Activated CD4-positive, alpha-beta T cell treated with anti-CD3 and anti-CD28 coated beads, Interleukin-2, Interleukin-6, amounts not matched to agents 100 ng/mL and 50 ng/mL, durations not matched to agents 16 hours and 8 hours (primary cell): ENCODE measurements around the gene GRM4.

Experiments
- DNase-seq: peaks from one replicate; pipeline ENCODE4 v3.0.0-alpha.2; 2020

Gene GRM4

GRCh38 chr6:34157236-34157830, 11.4 kb upstream of the GRM4 start:
- no peak for DNase-seq

GRCh38 chr6:34155471-34156300, 9.8 kb upstream of the GRM4 start:
- DNase-seq: no peak

- peak; percentile 76 for DNase-seq
Measured at GRCh38 chr6:34154668-34155447, 9.0 kb upstream of the GRM4 start.

DNA sequence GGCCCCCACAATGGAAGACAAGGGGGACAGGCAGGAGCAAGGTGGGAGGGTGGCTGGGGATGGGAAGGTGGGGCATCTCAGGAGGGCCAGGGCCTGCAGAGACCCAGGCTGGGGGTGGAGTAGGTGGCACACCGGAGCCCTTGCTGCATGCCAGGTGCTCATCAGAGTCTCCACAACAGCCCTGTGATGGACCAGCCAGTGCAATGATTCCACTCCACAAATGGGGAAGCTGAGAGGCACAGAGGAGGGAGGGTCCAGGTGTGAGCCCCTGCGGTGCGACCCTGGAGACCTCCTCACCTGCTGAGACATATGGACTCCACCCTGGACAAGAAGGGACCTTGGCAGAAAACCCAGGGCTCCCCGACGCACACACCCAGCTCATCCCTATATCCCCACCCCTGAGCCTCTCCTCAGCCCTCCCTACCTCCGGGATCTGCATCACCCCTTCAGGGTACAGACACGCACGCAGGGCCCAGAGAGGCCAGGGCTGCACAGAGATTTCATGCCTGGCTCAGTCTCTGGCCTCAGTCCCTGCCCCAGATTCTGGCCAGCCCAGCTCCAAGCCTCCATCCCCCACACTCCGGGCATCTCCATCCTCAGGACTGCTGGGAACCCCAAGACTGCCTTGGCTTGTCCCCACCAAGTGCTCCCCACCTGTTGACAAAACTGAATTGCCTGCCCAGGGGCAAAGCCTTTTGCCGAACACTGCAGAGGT, 7.1 kb upstream of the GRM4 start:
- no peak for DNase-seq

- DNase-seq: no peak
Measured at GRCh38 chr6:34152042-34152524, 6.2 kb upstream of the GRM4 start.

- no peak for DNase-seq
Measured at GRCh38 chr6:34151321-34152041, 5.6 kb upstream of the GRM4 start.

DNA sequence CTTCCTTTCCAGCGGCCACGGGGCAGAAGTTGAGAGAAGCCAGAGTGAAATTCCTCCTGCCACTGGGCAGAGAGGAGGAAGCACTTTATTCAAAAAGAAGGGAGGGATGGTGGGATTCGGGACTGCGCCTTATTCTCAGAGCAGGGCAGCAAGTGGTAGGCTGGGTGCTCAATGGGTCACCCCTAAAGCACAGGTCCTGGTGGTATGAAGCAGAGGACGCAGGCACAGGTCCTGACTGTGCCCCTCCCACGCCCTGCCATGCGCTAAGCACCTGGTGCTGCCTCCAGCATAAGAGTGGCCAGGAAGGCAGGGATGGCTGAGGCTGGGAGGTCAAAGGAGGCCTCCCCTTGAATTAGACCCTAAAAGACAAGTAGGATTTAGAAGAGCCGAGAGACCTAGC, 4.9 kb upstream of the GRM4 start:
- no peak for DNase-seq

DNA sequence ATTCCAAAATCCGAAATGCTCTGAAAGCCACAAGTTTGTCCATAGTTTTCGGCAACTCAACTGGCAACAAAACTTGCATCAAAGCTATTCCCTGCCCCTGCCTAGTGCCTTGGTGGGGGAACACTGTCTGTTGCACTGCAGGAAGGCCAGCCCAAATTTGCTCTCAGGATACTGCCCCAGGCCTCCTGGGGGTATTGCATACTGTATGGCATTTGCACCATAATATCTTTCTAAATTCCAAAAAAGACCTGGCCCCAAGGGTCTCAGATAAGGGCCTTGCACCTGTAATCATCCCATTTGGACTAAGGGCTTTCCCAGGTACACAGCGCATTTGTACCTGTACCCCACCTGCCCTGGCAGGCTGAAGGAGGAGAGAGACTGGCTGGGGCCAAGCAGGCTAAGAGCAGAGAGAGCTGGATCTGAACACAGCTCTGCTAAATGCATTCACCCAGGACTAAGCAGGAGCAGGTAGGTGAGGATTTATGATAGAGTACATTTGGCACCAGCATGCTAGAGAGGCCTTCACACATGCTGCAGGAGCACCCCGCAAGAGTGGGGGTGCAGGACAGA, 4.0 kb upstream of the GRM4 start:
- DNase-seq: no peak

DNA sequence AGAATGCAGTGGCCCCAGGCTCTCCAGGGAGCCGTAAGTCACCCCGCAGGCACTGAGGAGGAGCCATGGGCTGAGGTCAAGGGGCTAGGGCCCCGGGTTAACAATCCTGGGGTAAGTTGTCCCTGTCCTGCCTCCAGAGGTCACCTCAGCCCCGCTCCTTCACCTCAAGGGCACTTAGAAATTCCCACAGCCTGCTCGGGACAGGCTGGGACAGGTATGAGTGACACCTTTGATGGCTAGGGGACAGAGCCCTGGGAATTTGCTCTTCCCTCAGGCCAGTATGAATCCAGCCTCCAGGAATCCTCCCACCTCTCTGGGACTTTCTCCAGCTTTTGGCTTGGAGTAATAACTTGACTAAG, 3.5 kb upstream of the GRM4 start:
- DNase-seq: no peak

- DNase-seq: no peak
Measured at GRCh38 chr6:34148631-34149451, 3.0 kb upstream of the GRM4 start.

DNA sequence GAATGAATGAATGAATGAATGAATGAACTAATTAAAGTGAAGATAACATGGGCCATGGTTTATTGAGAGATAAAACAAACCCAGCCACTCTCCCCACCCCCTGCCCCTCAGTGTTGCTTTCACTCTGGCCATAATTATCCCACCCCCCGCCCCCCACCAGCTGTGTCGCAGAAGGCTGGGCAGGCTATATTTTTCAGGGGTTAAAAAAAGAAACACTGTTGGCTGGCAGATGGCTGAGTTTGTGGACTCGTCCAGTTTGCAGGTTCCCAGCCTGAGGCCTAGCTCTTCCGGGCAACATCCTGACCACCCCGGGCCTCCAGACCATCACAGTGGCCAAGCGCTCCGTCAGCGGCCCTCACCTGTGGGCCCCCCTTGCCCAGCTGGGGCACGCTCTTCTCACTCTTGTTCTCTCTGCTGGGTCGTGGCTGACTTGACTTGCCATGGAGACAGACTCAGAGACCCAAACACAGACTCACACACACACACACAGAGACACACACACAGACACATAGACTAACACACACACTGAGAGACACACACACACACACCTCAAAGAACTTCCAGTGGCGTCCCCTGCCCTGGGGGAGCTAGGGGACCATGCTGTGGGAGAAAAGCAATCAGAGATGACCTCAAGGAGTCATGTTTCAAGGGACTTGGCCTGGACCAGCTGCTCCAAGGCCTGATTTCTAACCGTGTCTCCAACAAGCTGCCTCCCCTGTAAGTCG, 2.2 kb upstream of the GRM4 start:
- DNase-seq: no peak

DNA sequence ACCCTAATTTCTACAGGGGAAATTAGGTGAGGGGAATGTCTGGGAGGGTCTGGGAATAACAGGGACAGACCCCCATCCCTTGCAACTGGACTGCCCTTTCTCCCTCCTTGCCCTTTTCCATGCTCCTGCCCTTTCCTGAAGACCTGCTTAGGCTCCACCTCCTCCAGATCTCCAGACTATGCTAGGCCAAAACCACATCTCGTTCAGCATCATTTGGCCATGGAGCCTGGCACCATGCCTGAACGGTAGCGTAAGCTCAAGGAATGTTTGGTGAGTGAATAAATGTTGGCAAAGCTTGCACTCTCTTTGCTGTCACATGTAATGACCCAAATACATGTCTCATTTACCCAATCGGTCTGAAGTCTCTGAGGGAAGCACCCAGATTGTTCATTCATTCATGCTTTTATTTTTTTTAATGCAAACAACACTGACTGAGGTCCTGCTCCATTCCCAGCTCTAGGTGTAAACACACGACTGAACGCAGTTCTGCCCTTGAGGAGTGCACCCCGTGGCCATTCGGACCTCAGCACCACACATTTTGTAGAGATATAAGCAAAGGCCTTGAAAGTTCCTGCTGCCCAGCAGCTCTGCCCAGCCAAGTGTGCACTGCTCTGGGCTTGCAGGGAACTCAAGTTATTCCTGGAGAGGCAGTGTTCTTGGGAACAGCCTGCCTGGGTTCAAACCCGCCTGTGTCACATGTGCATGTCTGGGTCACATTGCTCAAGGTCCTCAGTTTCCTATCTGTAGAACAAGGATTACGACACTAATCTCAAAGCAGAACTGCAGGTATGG, 1.1 kb upstream of the GRM4 start:
- DNase-seq: no peak

GRCh38 chr6:34145161-34146020, 496 bp downstream of the GRM4 start:
- DNase-seq: peak; percentile 23

DNA sequence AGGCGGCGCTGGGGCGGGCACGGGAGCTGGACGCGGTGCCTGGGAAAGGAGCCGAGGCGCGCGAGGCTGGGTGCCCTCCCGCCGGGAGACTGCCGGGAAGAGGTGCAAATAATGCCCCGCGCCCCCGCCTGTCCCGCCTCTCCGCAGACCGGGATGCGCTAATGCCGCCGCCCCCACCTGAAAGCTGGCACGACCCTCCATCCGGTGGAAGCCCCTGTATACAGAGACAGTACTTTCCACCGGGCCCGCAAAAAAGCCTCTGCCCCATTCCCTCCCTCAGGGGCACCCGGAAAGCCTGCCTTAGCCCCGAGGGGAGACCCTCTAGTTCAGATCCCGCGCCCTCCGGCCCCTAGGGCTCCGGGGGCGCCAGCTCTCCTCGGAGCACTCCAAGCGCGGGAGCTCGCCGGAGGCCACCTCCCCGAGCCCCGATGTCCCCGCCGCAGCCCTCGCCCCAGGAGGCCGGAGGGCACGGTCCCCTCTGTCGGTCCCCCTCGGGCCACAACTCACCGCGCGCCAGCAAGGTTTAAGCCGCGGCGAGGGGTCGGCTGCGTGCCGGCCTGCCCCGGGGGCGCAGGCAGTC, 1.2 kb downstream of the GRM4 start:
- no peak for DNase-seq

DNA sequence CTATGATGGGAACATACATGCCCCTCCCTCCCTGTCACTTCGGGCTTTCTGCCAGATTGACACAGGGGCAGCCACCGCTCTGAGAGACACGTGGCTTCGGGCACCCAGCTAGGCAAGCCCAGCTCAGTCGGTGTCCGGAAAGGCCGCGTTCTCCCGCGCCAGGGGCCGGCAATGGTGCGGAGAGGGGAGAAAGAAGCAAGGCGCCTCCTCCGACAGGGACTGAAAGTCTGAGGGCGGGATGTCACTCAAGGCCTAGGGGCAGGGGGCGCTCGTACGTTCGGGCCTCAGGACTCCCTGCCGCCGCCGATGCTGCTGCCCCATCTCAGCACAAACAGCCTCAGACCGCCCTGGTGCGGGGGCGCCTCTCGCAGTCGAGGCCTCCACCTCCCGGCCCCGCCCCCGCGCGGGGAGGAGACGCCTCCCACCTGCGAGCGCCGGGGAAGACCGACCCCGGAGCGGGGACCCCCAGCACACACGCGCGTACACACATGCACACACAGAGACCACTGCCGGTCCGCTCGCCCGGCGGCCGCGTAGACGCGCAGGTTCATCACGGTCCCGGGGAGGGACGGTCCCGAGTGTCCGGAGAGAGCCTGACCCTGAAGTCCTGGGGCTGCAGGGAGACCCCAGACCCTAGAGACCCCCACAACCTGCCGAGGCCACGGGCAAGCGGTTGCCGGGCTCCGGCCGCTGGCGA, 1.9 kb downstream of the GRM4 start:
- peak; percentile 51 for DNase-seq

DNA sequence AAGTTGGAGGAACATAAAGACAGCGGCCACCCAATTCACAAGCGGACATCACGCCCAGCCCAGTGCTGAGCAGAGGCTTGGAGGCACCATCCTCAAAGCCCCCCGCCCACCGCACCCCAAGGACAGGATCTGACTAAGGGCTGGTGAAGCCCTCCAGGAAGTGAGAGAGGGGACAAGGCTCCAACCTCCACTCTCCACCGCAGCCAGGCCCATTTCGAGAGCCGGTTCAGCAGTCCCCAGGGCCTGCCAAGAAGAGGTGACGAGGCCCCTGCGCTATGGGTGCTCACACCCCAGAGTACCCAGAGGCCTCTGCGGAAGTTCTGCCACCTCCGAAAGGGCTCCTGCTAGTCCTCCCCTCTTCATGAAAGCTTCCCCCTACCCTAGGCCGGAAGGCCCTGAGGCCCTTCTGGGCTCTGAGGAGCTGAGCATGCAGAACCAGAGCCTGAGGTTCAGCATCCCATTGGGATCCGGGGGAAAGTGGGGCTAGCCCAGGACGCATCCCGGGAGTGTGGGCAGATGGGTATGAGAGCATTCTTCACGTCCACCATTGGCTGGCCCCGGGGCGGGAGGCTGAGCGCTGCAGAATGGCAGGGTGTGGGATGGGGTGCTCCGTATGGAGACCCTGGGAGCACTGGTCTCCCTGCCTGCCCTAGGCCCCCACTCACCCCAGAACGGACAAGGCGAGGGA, 2.5 kb downstream of the GRM4 start:
- no peak for DNase-seq
